ENCODE results near the gene KRTAP10-3. TPM values are rescaled to one million over a fixed set of nuclear protein-coding genes. Genes with fewer than 3 reads are reported as not detected.

The KRTAP10-3 gene
- total RNA-seq, 1 donor from 2014 or later, result not detected

- Mint-ChIP-seq H3K9me3 (no peaks in the 10 kb centered on the region), H3K27me3 (peaks cover 10% of the 10 kb centered on the region), H3K4me1 (peaks cover 7% of the 10 kb centered on the region), H3K36me3 (ENCODE audit: low read depth) (no peaks in the 10 kb centered on the region), H3K4me3 (no peak overlapping the region), H3K27ac (no peak overlapping the region)
- ChIA-PET POLR2A (no interaction called here), CTCF (interaction anchor here (1.8 kb wide), 1 partner anchor 285 kb away, joined by 3 read pairs; no protein-coding TSS in a partner anchor)
- intact Hi-C loops (cut with micrococcal nuclease), result no loop called here
- TF ChIP-seq CTCF (IDR thresholded peaks at IDR 0.05), result no peak
- DNase-seq (no peak), ATAC-seq (ENCODE audit: low read depth) (no peak)
Measured at GRCh38 chr21:44508426-44508710, 50.2 kb downstream of the KRTAP10-3 start.

Other genes starting within 250 kb of the KRTAP10-3 start
- 50.6 and 62.3 TPM in 2 replicates for gene CFAP410, start 219.4 kb downstream of the KRTAP10-3 start, total RNA-seq
- gene TRPM2, start 205.2 kb downstream of the KRTAP10-3 start, total RNA-seq, result 2.4 and 3.9 TPM in 2 replicates
- 0.91 and 1.00 TPM in 2 replicates for gene LRRC3, start 103.3 kb downstream of the KRTAP10-3 start, total RNA-seq
- gene KRTAP10-1, start 18.6 kb downstream of the KRTAP10-3 start, total RNA-seq, result not detected in 2 replicates
- gene KRTAP10-2, start 7.3 kb downstream of the KRTAP10-3 start, total RNA-seq, result not detected in 2 replicates
- gene KRTAP10-4, start 14.9 kb upstream of the KRTAP10-3 start, total RNA-seq, result not detected in 2 replicates
- not detected in 2 replicates for gene KRTAP10-5, start 21.8 kb upstream of the KRTAP10-3 start, total RNA-seq
- not detected in 2 replicates for gene KRTAP10-6, start 33.7 kb upstream of the KRTAP10-3 start, total RNA-seq
- not detected in 2 replicates for gene KRTAP10-7, start 41.8 kb upstream of the KRTAP10-3 start, total RNA-seq
- not detected in 2 replicates for gene KRTAP10-8, start 53.3 kb upstream of the KRTAP10-3 start, total RNA-seq
- gene KRTAP10-9, start 68.3 kb upstream of the KRTAP10-3 start, total RNA-seq, result not detected in 2 replicates
- gene KRTAP10-10, start 78.6 kb upstream of the KRTAP10-3 start, total RNA-seq, result not detected in 2 replicates
- gene KRTAP10-11, start 87.6 kb upstream of the KRTAP10-3 start, total RNA-seq, result not detected in 2 replicates
- not detected in 2 replicates for gene KRTAP12-4, start 95.9 kb upstream of the KRTAP10-3 start, total RNA-seq
- gene KRTAP12-3, start 99.1 kb upstream of the KRTAP10-3 start, total RNA-seq, result not detected in 2 replicates
- not detected in 2 replicates for gene KRTAP12-2, start 108.1 kb upstream of the KRTAP10-3 start, total RNA-seq
- not detected in 2 replicates for gene KRTAP12-1, start 123.4 kb upstream of the KRTAP10-3 start, total RNA-seq
- gene KRTAP10-12, start 138.4 kb upstream of the KRTAP10-3 start, total RNA-seq, result not detected in 2 replicates
- not detected in 2 replicates for gene TSPEAR, start 152.8 kb upstream of the KRTAP10-3 start, total RNA-seq
- gene UBE2G2, start 243.0 kb upstream of the KRTAP10-3 start, total RNA-seq, result 102 and 108 TPM in 2 replicates